C4-2B (cell line): ENCODE data around the gene ADAMTS1.
"Not testable (repeated sequence)": the region's sequence is repeated elsewhere in the genome, so short reads cannot be mapped to it uniquely, and the experiment has no call there.

Source experiments
- H3K27ac ChIP-seq: fragments of 450-650 bp; 2 replicates; pipeline ENCODE4 v1.5.1; 2017
- CTCF ChIP-seq: fragments of 450-650 bp; conservative IDR thresholded peaks from 2 replicates; pipeline ENCODE4 v1.5.1; 2017; ENCODE audit warnings: mild to moderate bottlenecking
- ZFX ChIP-seq: fragments of 450-650 bp; IDR thresholded peaks from 2 replicates; pipeline ENCODE4 v1.6.1; 2017

Gene ADAMTS1

GRCh38 chr21:26881504-26882228 is 36.5 kb upstream of the ADAMTS1 start:
- TF ChIP-seq CTCF (peak; percentile 48), ZFX (no peak)
- no peak overlapping the region for H3K27ac ChIP-seq

- TF ChIP-seq CTCF, result no peak
- TF ChIP-seq ZFX, result no peak
- H3K27ac ChIP-seq, result no peak overlapping the region
Observed at GRCh38 chr21:26877018-26877417, 31.8 kb upstream of the ADAMTS1 start.

- TF ChIP-seq CTCF (no peak), ZFX (no peak)
- no peak overlapping the region for H3K27ac ChIP-seq
Observed at GRCh38 chr21:26874347-26874746, 29.1 kb upstream of the ADAMTS1 start.

- H3K27ac ChIP-seq, result no peak overlapping the region
- no peak for TF ChIP-seq ZFX
- TF ChIP-seq CTCF, result no peak
Observed at GRCh38 chr21:26865857-26866256, 20.6 kb upstream of the ADAMTS1 start.

- H3K27ac ChIP-seq, result not testable (repeated sequence)
Observed at GRCh38 chr21:26856871-26857350, 11.7 kb upstream of the ADAMTS1 start.

- H3K27ac ChIP-seq, result not testable (repeated sequence)
Observed at GRCh38 chr21:26854695-26855094, 9.5 kb upstream of the ADAMTS1 start.

GRCh38 chr21:26852423-26852822 is 7.2 kb upstream of the ADAMTS1 start:
- no peak for TF ChIP-seq CTCF
- no peak for TF ChIP-seq ZFX
- no peak overlapping the region for H3K27ac ChIP-seq

GRCh38 chr21:26851109-26851944 is 6.1 kb upstream of the ADAMTS1 start:
- TF ChIP-seq CTCF (no peak), ZFX (no peak)

More at GRCh38 chr21:26851109-26851944, 6.1 kb upstream of the ADAMTS1 start:
- H3K27ac ChIP-seq, result no peak overlapping the region
